ENCODE data around the gene SMAD9.

SMAD9 gene

DNA sequence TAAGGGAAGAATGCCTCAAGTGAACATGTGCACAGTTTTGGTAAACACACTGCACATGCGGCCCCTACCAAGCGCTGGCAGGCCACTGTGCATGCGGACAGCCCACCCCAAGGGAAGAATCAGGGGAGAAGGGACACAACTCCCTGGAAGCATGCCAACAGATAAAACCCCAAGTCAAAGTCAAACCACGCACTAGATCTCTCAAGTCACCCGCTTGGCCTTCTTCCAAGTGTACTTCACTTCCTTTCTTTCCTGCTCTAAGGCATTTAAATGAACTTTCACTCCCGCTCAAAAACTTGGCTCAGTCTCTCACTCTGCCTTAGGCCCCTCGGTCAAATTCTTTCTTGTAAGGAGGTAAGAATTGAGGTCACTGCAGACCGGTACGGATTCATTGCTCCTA lies 105.6 kb downstream of the SMAD9 start:
- no peak for DNase-seq

DNA sequence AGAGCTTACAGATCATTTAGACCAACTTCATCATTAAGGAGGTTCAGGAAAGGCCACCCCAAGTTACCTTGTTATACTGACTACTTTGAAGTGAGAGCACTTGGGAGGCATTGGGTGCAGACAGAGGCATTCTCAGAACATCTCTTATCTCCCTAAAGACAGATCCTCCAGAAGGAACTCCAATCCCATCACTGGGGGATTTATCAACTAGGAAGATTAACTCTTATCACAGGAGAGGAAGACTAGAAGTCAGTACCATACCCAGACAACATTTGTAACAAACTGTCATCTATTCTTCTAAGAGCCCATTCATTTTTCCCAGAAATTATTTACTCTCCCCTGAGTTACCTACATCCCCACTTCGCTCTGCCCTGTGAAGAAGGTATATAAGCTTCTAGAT lies 106.8 kb downstream of the SMAD9 start:
- DNase-seq, result no peak

DNA sequence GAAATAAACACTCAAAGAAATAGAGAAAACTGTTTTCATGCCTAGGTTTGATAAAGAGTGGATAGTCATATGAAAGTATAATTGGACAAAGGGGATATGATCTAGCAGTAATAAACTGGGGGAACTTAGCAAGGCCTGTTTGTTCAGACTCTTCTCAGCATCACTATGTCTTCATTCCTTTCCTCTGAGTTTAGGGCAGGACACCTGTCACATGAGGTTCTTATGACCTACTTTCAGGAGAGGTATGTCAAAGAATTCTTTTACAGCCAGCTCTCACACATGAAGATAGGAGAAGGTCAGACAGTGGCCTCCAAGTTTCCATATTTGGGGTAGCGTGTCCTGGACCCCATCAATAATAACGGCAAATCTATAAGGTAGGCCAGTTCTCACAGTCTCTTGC lies 112.4 kb downstream of the SMAD9 start:
- DNase-seq, result no peak

DNA sequence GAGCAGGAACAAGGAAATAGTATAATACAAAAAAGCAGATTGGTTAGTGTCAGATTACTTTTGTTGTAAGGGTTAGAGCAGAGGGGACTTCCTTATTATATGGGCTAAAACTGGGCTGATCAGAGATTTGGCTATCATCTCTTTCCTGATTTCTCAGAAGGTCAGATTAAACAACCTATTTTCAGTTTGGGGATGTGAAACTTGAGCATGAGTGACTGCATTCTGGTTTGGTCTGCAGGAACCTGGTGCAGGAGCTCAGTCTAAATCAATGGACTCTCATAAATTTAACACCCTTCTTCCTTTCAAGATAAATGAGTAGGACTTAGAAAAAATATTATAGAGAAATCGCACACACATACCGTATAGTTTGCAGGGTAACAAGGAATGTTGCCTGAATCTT lies 113.9 kb downstream of the SMAD9 start:
- DNase-seq, result no peak

DNA sequence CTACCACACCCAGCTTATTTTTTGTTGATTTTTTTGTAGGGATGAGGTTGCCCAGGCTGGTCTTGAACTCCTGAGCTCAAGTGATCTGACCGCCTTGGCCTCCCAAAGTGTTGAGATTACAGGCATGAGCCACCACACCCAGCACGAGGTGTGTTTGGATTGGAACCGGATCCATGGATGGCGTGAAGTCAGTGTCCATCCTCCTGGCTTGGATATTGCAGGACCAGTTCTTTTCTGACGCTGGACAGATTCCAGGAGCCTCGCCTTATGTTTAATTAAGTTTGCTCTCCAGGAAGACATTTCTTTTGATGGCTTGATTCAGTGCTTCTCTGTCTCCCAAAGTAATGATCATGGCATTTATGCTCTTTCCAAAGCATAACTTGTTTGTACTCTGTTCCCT lies 115.5 kb downstream of the SMAD9 start:
- no peak for DNase-seq

DNA sequence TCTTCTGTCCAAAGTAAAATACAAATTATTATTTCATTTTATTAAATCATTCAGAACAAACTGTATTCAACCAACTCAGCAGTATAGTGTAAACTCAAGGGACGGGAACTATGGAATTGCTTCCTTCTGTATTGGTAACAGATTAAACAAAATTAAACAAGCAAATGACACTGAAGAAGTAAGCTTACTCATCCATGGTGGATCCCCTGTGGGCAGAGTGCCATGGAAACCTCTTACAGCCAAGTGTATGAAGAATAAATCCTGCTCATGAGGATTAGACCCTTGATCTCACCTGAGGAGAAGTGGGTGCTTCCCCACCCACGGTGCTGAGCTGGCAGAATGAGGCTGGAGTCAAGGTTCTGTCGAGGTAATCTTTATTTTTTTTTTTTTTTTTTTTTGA lies 119.0 kb downstream of the SMAD9 start:
- no peak for DNase-seq

DNA sequence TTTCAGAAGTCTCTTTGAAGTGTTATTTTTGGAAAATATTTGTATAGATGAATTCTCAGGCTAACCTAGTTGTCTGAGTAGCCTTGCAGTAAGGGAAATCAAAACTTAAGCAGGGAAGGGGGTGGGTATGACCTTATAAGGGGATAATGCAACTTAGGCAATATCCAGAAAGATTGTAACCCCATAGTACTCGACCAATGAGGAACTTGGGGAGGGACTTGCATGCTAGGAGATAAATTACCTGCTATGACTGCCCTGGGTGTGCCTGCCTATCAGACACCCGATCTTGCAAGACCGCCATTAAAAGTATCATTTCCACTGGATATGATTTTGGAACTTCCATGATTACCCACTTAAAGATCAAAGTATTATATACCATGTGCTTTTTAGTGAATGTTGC lies 124.0 kb downstream of the SMAD9 start:
- no peak for DNase-seq

DNA sequence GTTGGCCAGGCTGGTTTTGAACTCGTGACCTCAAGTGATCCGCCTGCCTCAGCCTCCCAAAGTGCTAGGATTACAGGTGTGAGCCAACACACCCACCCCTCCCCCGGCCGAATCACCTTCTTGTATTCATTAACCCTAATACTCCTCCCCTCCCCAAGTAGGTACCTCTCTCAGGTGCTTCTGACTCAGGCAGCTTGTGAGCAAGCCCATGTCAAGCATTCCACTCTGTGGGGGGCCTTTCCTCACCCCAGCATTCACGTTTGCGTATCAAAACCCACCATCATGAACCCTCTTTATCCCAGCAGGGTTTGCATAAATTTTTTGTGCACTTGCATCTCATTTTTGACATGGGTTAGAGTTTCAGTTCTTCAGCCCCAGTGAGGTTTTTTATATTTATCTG lies 124.6 kb downstream of the SMAD9 start:
- DNase-seq, result no peak
